IMR-90 (cell line): ENCODE measurements around the gene CDC14A. TPM values are rescaled to one million over a fixed set of nuclear protein-coding genes. Genes with fewer than 3 reads are reported as not detected.

Source experiments
- ATAC-seq: fragments of 200-7000 bp; cut with Tn5 transposase; 2 replicates; pipeline ENCODE4 v1.9.1; 2020; ENCODE audit warnings: low read depth, mild to moderate bottlenecking, moderate library complexity
- BruUV-seq: library from RNA; stranded (reverse); fragments of 400-500 nt; replicated peaks from 2 replicates; lab custom pipeline; 2021; lab: Mats Ljungman, UMichigan
- CTCF ChIA-PET: fragments of 300-600 bp; formaldehyde crosslinking; extraction: SDS; loops from one replicate; lab custom pipeline; 2021; ENCODE audit warnings: antibody characterized with exemption; lab: Yijun Ruan, JAX
- POLR2A ChIA-PET: fragments of 300-600 bp; sonication (Branson Sonifier 250); formaldehyde crosslinking; loops from one replicate; lab custom pipeline; 2022; ENCODE audit warnings: antibody characterized with exemption; ENCODE audit not compliant: unreplicated experiment; lab: Charles Lee
- DNase-seq: peaks from one replicate; pipeline ENCODE4 v3.0.0; 2013
- H2AFZ ChIP-seq: replicated peaks from 2 replicates; pipeline ENCODE3; 2013; ENCODE audit warnings: low read length, mild to moderate bottlenecking; ENCODE audit not compliant: poor library complexity
- H2AK5ac ChIP-seq: 2 replicates; pipeline ENCODE4 v1.6.1; 2013; ENCODE audit warnings: low read depth, low read length, inconsistent platforms
- H2AK9ac ChIP-seq: replicated peaks from 2 replicates; pipeline ENCODE3; 2013; ENCODE audit warnings: mild to moderate bottlenecking, low read depth, low read length, moderate library complexity; ENCODE audit not compliant: poor library complexity
- H2BK120ac ChIP-seq: 2 replicates; pipeline ENCODE4 v1.6.1; 2013; ENCODE audit warnings: low read depth, low read length, inconsistent platforms
- H2BK15ac ChIP-seq: 3 replicates; pipeline ENCODE4 v1.6.1; 2013; ENCODE audit warnings: low read depth, low read length, inconsistent platforms
- H2BK20ac ChIP-seq: 2 replicates; pipeline ENCODE4 v1.6.1; 2013; ENCODE audit warnings: low read depth, mild to moderate bottlenecking, inconsistent platforms, low read length, moderate library complexity
- H2BK5ac ChIP-seq: 2 replicates; pipeline ENCODE4 v1.6.1; 2013; ENCODE audit warnings: mild to moderate bottlenecking, low read depth, low read length, inconsistent platforms; ENCODE audit not compliant: poor library complexity, severe bottlenecking
- H3K14ac ChIP-seq: replicated peaks from 2 replicates; pipeline ENCODE4 v1.6.1; 2013; ENCODE audit warnings: low read depth, low read length, inconsistent platforms
- H3K18ac ChIP-seq: 2 replicates; pipeline ENCODE4 v1.6.1; 2013; ENCODE audit warnings: low read depth, low read length, control low read depth
- H3K23ac ChIP-seq: 2 replicates; pipeline ENCODE4 v1.6.1; 2013; ENCODE audit warnings: low read depth, low read length, inconsistent platforms
- H3K27ac ChIP-seq: 2 replicates; pipeline ENCODE4 v1.5.1; 2013; ENCODE audit warnings: mild to moderate bottlenecking, control low read depth, low read length; ENCODE audit not compliant: insufficient read depth
- H3K27me3 ChIP-seq: 2 replicates; pipeline ENCODE4 v1.6.1; 2013; ENCODE audit warnings: low read length; ENCODE audit not compliant: control insufficient read depth, insufficient read depth
- H3K36me3 ChIP-seq: 2 replicates; pipeline ENCODE4 v1.6.1; 2013; ENCODE audit warnings: low read length, mixed read lengths; ENCODE audit not compliant: control insufficient read depth, insufficient read depth
- H3K4ac ChIP-seq: 2 replicates; pipeline ENCODE4 v1.6.1; 2013; ENCODE audit warnings: low read depth, low read length, inconsistent platforms
- H3K4me1 ChIP-seq: 2 replicates; pipeline ENCODE4 v1.6.1; 2013; ENCODE audit warnings: low read length, mixed read lengths; ENCODE audit not compliant: control insufficient read depth, insufficient read depth
- H3K4me2 ChIP-seq: 2 replicates; pipeline ENCODE4 v1.6.1; 2013; ENCODE audit warnings: low read depth, mild to moderate bottlenecking, control low read depth, low read length, moderate library complexity
- H3K4me3 ChIP-seq: 2 replicates; pipeline ENCODE4 v1.5.1; 2013; ENCODE audit warnings: low read depth, mild to moderate bottlenecking, control low read depth, low read length, moderate library complexity; ENCODE audit not compliant: insufficient read depth
- H3K56ac ChIP-seq: 2 replicates; pipeline ENCODE4 v1.6.1; 2013; ENCODE audit warnings: low read length, inconsistent platforms; ENCODE audit not compliant: insufficient read depth; ENCODE audit errors: extremely low read depth
- H3K79me1 ChIP-seq, 2 experiments: 2 replicates each; pipeline ENCODE4 v1.6.1; 2013; ENCODE audit warnings: low read length in 2 of 2, inconsistent platforms in 1 of 2, low read depth in 1 of 2
- H3K9ac ChIP-seq: 2 replicates; pipeline ENCODE4 v1.6.1; 2013; ENCODE audit warnings: low read depth, low read length, control low read depth
- H3K9me1 ChIP-seq: 2 replicates; pipeline ENCODE4 v1.6.1; 2013; ENCODE audit warnings: low read length, inconsistent platforms; ENCODE audit not compliant: insufficient read depth
- H3K9me3 ChIP-seq: 2 replicates; pipeline ENCODE4 v1.6.1; 2013; ENCODE audit warnings: low read length; ENCODE audit not compliant: control insufficient read depth, insufficient read depth
- H4K20me1 ChIP-seq: 2 replicates; pipeline ENCODE4 v1.6.1; 2013; ENCODE audit warnings: low read length, inconsistent platforms; ENCODE audit not compliant: insufficient read depth
- H4K5ac ChIP-seq: 2 replicates; pipeline ENCODE4 v1.6.1; 2013; ENCODE audit warnings: mild to moderate bottlenecking, low read depth, low read length, control low read depth
- H4K8ac ChIP-seq, 2 experiments: 2 replicates each; pipeline ENCODE4 v1.6.1; 2013; ENCODE audit warnings: low read depth in 2 of 2, low read length in 2 of 2, control low read depth in 1 of 2, inconsistent platforms in 1 of 2
- H4K91ac ChIP-seq: 2 replicates; pipeline ENCODE4 v1.6.1; 2013; ENCODE audit warnings: low read depth, low read length, inconsistent platforms; ENCODE audit not compliant: insufficient read depth
- CHD1 ChIP-seq: IDR thresholded peaks from 2 replicates; pipeline ENCODE4 v1.6.1; 2012; ENCODE audit warnings: low read depth, low read length, improper control_type of control experiment
- ELK1 ChIP-seq: fragments of 150-350 bp; IDR thresholded peaks from 2 replicates; pipeline ENCODE4 v1.6.1; 2016; ENCODE audit warnings: low read depth, mild to moderate bottlenecking, low read length, moderate library complexity, borderline replicate concordance
- FOS ChIP-seq: fragments of 150-350 bp; IDR thresholded peaks from 2 replicates; pipeline ENCODE4 v1.6.1; 2016; ENCODE audit warnings: low read depth, low read length
- MAFK ChIP-seq: IDR thresholded peaks from 2 replicates; pipeline ENCODE4 v1.6.1; 2012; ENCODE audit warnings: low read depth, low read length, improper control_type of control experiment
- MAZ ChIP-seq: IDR thresholded peaks from 2 replicates; pipeline ENCODE4 v1.6.1; 2012; ENCODE audit warnings: low read depth, mild to moderate bottlenecking, low read length, improper control_type of control experiment, moderate library complexity, borderline replicate concordance
- NFE2L2 ChIP-seq: fragments of 150-350 bp; IDR thresholded peaks from 2 replicates; pipeline ENCODE4 v1.6.1; 2016; ENCODE audit warnings: low read depth, mild to moderate bottlenecking, low read length
- POLR2A ChIP-seq: IDR thresholded peaks from 2 replicates; pipeline ENCODE4 v1.6.1; 2012; ENCODE audit warnings: mild to moderate bottlenecking, low read depth, low read length
- RCOR1 ChIP-seq: IDR thresholded peaks from 2 replicates; pipeline ENCODE4 v1.6.1; 2012; ENCODE audit warnings: mild to moderate bottlenecking, low read length, improper control_type of control experiment; ENCODE audit not compliant: insufficient replicate concordance
- SMC3 ChIP-seq: fragments of 150-350 bp; IDR thresholded peaks from 2 replicates; pipeline ENCODE4 v1.6.1; 2016; ENCODE audit warnings: low read depth, mild to moderate bottlenecking, antibody characterized with exemption, low read length, moderate library complexity
- USF2 ChIP-seq: fragments of 150-350 bp; IDR thresholded peaks from 2 replicates; pipeline ENCODE4 v1.6.1; 2017; ENCODE audit warnings: mild to moderate bottlenecking, antibody characterized with exemption, low read length, low read depth
- WGBS, 2 experiments: methylation state at CpG; one replicate each; pipeline versions ENCODE4 v1.1.5 to v1.1.7; 2013; ENCODE audit warnings: missing lambda C conversion rate in 2 of 2; ENCODE audit not compliant: insufficient read length in 1 of 2; ENCODE audit errors: extremely low coverage in 2 of 2; 5-methylcytosine and 5-hydroxymethylcytosine counted together
- dilution Hi-C: fragments of 300-500 bp; cut with HindIII; formaldehyde crosslinking; loops from one replicate; pipeline ENCODE4 v1.14.3; 2018; ENCODE audit warnings: low sequenced_read_pairs; ENCODE audit not compliant: unreplicated experiment
- in situ Hi-C: fragments of 300-500 bp; cut with MboI; formaldehyde crosslinking; loops from 3 replicates; pipeline ENCODE4 v1.14.3; 2019; ENCODE audit warnings: low sequenced_read_pairs, inconsistent platforms, mixed read lengths
- intact Hi-C: fragments of 100-400 bp; cut with micrococcal nuclease; formaldehyde crosslinking; loops from 2 replicates; pipeline ENCODE4 v1.10.0; 2022
- polyA plus RNA-seq, 3 experiments: library from polyadenylated mRNA; depleted of rRNA; stranded (reverse); fragments of >200 nt; gene quantifications; 2 replicates each; pipeline ENCODE4 v1.2.3, GENCODE V29; 2012; ENCODE audit warnings: low replicate concordance in 1 of 3
- total RNA-seq: library from RNA; depleted of rRNA; stranded (reverse); fragments of >200 nt; gene quantifications from 2 replicates; pipeline ENCODE4 v1.2.3, GENCODE V29; 2012

CDC14A gene
- total and polyA plus RNA-seq, 2 of the 4 experiments (the other 2 are of a cell fraction), result 1.7 to 3.0 TPM

GRCh38 chr1:100364697-100365096 is 12.4 kb downstream of the CDC14A start:
- no peak overlapping the region for H3K4me2 ChIP-seq
- no peaks in the 10 kb centered on the region; the same call in 1 of the 2 replicates for H4K20me1 ChIP-seq
- H2BK15ac ChIP-seq, result no peak overlapping the region
- H3K4ac ChIP-seq, result no peak overlapping the region
- H2BK20ac ChIP-seq, result no peak overlapping the region
- H3K9me1 ChIP-seq, result no peaks in the 10 kb centered on the region
- BruUV-seq, result no TSS peak
- in situ Hi-C loops, result no loop called here
- POLR2A ChIA-PET, result no interaction called here
- no peak for ATAC-seq
- H2BK5ac ChIP-seq, result no peak overlapping the region
- intact Hi-C loops, result loop anchor here (5.0 kb wide), 1 partner anchor 78 kb away; no protein-coding TSS in a partner anchor
- no peak for TF ChIP-seq NFE2L2
- no peak for TF ChIP-seq USF2
- TF ChIP-seq FOS, result no peak
- no peak for TF ChIP-seq CHD1
- no peak for TF ChIP-seq MAFK
- TF ChIP-seq MAZ, result no peak
- TF ChIP-seq ELK1, result no peak
- no peak for TF ChIP-seq SMC3
- no peak for TF ChIP-seq RCOR1
- TF ChIP-seq POLR2A, result no peak
- no peak overlapping the region for H2AK5ac ChIP-seq
- H4K8ac ChIP-seq, result no peak overlapping the region
- no CpG with 5 or more reads among the region's 3 CpGs for WGBS, 2 experiments
- H4K5ac ChIP-seq, result no peak overlapping the region
- no peak overlapping the region for H3K9ac ChIP-seq
- CTCF ChIA-PET, result no interaction called here
- dilution Hi-C loops, result no loop called here
- H3K36me3 ChIP-seq, result no peaks in the 10 kb centered on the region
- peaks cover 18 to 19% of the 10 kb centered on the region in 2 experiments for H3K79me1 ChIP-seq
- H2BK120ac ChIP-seq, result no peak overlapping the region
- H3K4me3 ChIP-seq, result no peak overlapping the region
- H3K14ac ChIP-seq, result no peak overlapping the region
- no peak overlapping the region for H2AK9ac ChIP-seq
- no peak overlapping the region for H4K91ac ChIP-seq
- H3K23ac ChIP-seq, result no peak overlapping the region
- H3K4me1 ChIP-seq, result no peaks in the 10 kb centered on the region
- no peak overlapping the region for H3K18ac ChIP-seq
- H3K27ac ChIP-seq, result no peak overlapping the region
- H3K56ac ChIP-seq, result no peak overlapping the region
- no peaks in the 10 kb centered on the region for H3K9me3 ChIP-seq
- no peak overlapping the region for H2AFZ ChIP-seq
- no peaks in the 10 kb centered on the region for H3K27me3 ChIP-seq
- DNase-seq, result no peak
